OCI-LY1 (cell line): ENCODE results near the gene STAM.

ENCODE experiments used
- H2AFZ ChIP-seq: fragments of 200-600 bp; sonication (generic), shearing (Covaris generic); 2 replicates; pipeline ENCODE4 v1.6.0; 2014; ENCODE audit warnings: antibody characterized with exemption, mild to moderate bottlenecking, low read length
- H3F3A ChIP-seq: fragments of 200-600 bp; sonication (generic), shearing (Covaris generic); 2 replicates; pipeline ENCODE4 v1.6.0; 2014; ENCODE audit warnings: mild to moderate bottlenecking, antibody characterized with exemption, low read length, moderate library complexity; ENCODE audit not compliant: insufficient read depth
- H3K27ac ChIP-seq: fragments of 200-600 bp; sonication (generic); 2 replicates; pipeline ENCODE4 v1.5.1; 2014; ENCODE audit warnings: low read length, mixed run types, mild to moderate bottlenecking, low read depth; ENCODE audit not compliant: poor library complexity, severe bottlenecking
- H3K27me3 ChIP-seq: fragments of 200-600 bp; sonication (generic); 2 replicates; pipeline ENCODE4 v1.6.0; 2014; ENCODE audit warnings: antibody characterized with exemption, mild to moderate bottlenecking, low read length, moderate library complexity; ENCODE audit not compliant: insufficient read depth
- H3K36me3 ChIP-seq: fragments of 200-600 bp; sonication (generic); 2 replicates; pipeline ENCODE4 v1.6.1; 2014; ENCODE audit warnings: mild to moderate bottlenecking, antibody characterized with exemption, low read length, moderate library complexity, mixed read lengths; ENCODE audit not compliant: insufficient read depth
- H3K4me1 ChIP-seq: fragments of 200-600 bp; sonication (generic); 2 replicates; pipeline ENCODE4 v1.5.1; 2014; ENCODE audit warnings: mild to moderate bottlenecking, low read length, moderate library complexity; ENCODE audit not compliant: insufficient read depth, severe bottlenecking
- H3K4me2 ChIP-seq: fragments of 200-600 bp; sonication (generic), shearing (Covaris generic); 2 replicates; pipeline ENCODE4 v1.6.1; 2014; ENCODE audit warnings: low read length
- H3K4me3 ChIP-seq: fragments of 200-600 bp; sonication (generic); 2 replicates; pipeline ENCODE4 v1.5.1; 2014; ENCODE audit warnings: low read length, low read depth, mild to moderate bottlenecking, mixed read lengths; ENCODE audit not compliant: poor library complexity, severe bottlenecking
- H3K79me2 ChIP-seq: fragments of 200-600 bp; shearing (Covaris generic); 2 replicates; pipeline ENCODE4 v1.6.1; 2016; ENCODE audit warnings: mixed run types, low read length, mixed read lengths; ENCODE audit not compliant: insufficient read depth
- H3K9ac ChIP-seq: fragments of 200-600 bp; sonication (generic), shearing (Covaris generic); 2 replicates; pipeline ENCODE4 v1.6.1; 2014; ENCODE audit warnings: mild to moderate bottlenecking, low read length, mixed read lengths
- H3K9me2 ChIP-seq: fragments of 200-600 bp; sonication (generic), shearing (Covaris generic); 2 replicates; pipeline ENCODE4 v1.6.1; 2014; ENCODE audit warnings: low read depth, mild to moderate bottlenecking, low read length, mixed read lengths
- H3K9me3 ChIP-seq: fragments of 200-600 bp; shearing (Covaris generic); 2 replicates; pipeline ENCODE4 v1.6.1; 2014; ENCODE audit warnings: low read length, mixed read lengths
- H4K20me1 ChIP-seq: fragments of 200-600 bp; sonication (generic), shearing (Covaris generic); 2 replicates; pipeline ENCODE4 v1.6.0; 2016; ENCODE audit warnings: mild to moderate bottlenecking, low read length; ENCODE audit not compliant: insufficient read depth
- CTCF ChIP-seq: fragments of 200-600 bp; sonication (generic), shearing (Covaris generic); IDR thresholded peaks from 2 replicates; pipeline ENCODE4 v1.5.1; 2017; ENCODE audit warnings: mild to moderate bottlenecking, antibody characterized with exemption, low read length, moderate library complexity, mixed read lengths
- EZH2 ChIP-seq: fragments of 200-600 bp; sonication (generic), shearing (Covaris generic); IDR thresholded peaks from 2 replicates; pipeline ENCODE4 v1.8.0; 2017; ENCODE audit warnings: borderline replicate concordance, mixed run types, mild to moderate bottlenecking, antibody characterized with exemption, low read length, moderate library complexity, mixed read lengths

STAM gene

DNA sequence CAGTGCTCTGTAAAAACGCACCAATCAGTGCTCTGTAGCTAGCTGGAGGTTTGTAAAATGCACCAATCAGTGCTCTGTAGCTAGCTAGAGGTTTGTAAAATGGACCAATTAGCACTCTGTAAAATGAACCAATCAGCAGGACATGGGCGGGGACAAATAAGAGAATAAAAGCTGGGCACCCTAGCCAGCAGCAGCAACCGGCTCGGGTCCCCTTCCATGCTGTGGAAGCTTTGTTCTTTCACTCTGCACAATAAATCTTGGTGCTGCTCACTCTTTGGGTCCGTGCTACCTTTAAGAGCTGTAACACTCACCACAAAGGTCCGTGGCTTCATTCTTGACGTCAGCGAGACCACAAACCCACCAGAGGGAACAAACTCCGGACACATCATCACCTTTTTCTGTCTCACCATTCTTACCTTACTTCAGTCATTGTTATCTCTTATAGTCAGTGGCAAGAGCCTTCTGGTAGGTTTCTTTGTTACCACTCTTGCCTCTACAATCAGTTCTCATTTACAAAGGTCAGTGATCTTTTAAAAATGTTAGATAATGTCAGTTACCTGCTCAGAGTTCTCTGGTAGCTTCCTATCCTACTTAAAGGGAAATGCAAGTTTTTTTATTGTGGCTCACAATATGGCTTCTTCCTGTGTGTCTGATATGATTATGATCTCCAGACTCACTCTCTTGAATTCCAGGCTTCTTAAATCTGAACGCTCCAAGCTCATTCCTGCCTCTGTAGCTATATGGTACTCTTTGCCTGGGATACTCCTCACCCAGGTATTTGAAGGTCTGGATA lies 4.5 kb downstream of the STAM start:
- Histone ChIP-seq H3K36me3 (peaks cover 27% of the 10 kb centered on the region), H2AFZ (no peak overlapping the region), H3K27me3 (no peaks in the 10 kb centered on the region), H3K79me2 (peaks cover 89% of the 10 kb centered on the region), H3K4me1 (peaks cover 20% of the 10 kb centered on the region), H3K4me3 (no peak overlapping the region), H3K27ac (no peak overlapping the region), H3K9ac (no peak overlapping the region), H3K4me2 (no peak overlapping the region), H3K9me3 (peaks cover 8% of the 10 kb centered on the region), H3F3A (no peaks in the 10 kb centered on the region), H4K20me1 (no peaks in the 10 kb centered on the region), H3K9me2 (no peaks in the 10 kb centered on the region)
- TF ChIP-seq CTCF (no peak), EZH2 (no peak)

GRCh38 chr10:17649052-17649451 lies 5.1 kb downstream of the STAM start:
- peaks cover 13% of the 10 kb centered on the region for H3K9me3 ChIP-seq
- no peaks in the 10 kb centered on the region for H4K20me1 ChIP-seq
- H3K27me3 ChIP-seq = no peaks in the 10 kb centered on the region
- no peaks in the 10 kb centered on the region for H3K9me2 ChIP-seq
- H3K79me2 ChIP-seq = peaks cover 93% of the 10 kb centered on the region
- no peak for TF ChIP-seq EZH2
- no peak for TF ChIP-seq CTCF
- H3K4me1 ChIP-seq = peaks cover 20% of the 10 kb centered on the region
- H3K27ac ChIP-seq = no peak overlapping the region
- no peak overlapping the region for H3K4me2 ChIP-seq
- H3K36me3 ChIP-seq = peaks cover 31% of the 10 kb centered on the region
- no peak overlapping the region for H3K4me3 ChIP-seq
- H2AFZ ChIP-seq = no peak overlapping the region
- no peaks in the 10 kb centered on the region for H3F3A ChIP-seq
- no peak overlapping the region for H3K9ac ChIP-seq

DNA sequence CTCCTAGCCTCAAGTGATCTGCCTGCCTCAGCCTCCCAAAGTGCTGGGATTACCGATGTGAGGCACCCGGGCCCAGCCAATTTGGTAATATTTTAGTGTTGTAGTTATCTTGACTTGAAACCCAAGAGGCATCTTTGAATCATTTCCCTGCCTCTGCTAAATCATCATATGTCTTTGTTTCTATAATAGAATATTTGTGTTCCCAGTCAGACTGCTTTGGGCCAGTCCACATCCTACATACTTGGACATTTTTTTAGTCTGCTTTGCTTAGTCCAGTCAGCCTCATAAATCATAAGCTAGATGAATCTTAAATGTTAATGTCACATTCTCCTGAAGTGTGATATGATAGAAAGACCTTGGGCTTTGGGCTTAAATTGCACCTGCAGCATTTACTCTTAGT lies 5.9 kb downstream of the STAM start:
- Histone ChIP-seq H4K20me1 (no peaks in the 10 kb centered on the region), H3K27ac (no peak overlapping the region), H3K9me2 (no peaks in the 10 kb centered on the region), H3K4me1 (peaks cover 17% of the 10 kb centered on the region), H3K9ac (no peak overlapping the region), H3K27me3 (no peaks in the 10 kb centered on the region), H3K36me3 (peaks cover 31% of the 10 kb centered on the region), H2AFZ (no peak overlapping the region), H3K4me3 (no peak overlapping the region), H3F3A (no peaks in the 10 kb centered on the region), H3K79me2 (peaks cover 93% of the 10 kb centered on the region), H3K4me2 (no peak overlapping the region), H3K9me3 (peaks cover 15% of the 10 kb centered on the region)
- TF ChIP-seq CTCF (no peak), EZH2 (no peak)
